NCI-H345 treated with DMSO at 0.1 percent for 48 hours (cell line): Measurements from ENCODE around the gene RIMBP3C.
"Not testable (repeated sequence)": the region's sequence is repeated elsewhere in the genome, so short reads cannot be mapped to it uniquely, and the experiment has no call there.

ENCODE experiments used
- DNase-seq: peaks from one replicate; lab custom pipeline; 2025; ENCODE audit not compliant: unreplicated experiment; lab: John Stamatoyannopoulos, UW

Gene RIMBP3C

DNA sequence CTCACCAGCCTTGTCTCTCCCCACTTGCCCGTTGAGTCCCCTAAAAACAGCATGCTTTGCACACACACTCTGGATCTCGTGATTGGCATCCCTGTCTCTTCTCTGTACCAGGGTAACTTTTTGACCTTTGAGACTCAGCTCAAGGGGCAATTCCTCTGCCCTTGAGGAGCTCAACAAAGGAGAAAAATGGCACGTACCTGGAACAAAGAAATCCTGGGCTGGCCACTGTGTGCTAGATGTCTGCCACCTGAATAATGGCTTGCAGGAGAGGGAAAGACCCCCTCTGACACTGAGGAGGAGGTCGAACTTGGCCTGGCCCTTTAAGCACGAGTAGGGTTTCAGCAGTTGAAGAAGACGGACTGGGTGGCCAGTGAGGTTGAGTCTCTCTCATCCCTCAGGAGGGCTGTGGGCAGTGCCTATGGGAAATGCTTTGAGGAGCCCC is 22.1 kb upstream of the RIMBP3C start:
- no peak for DNase-seq

DNA sequence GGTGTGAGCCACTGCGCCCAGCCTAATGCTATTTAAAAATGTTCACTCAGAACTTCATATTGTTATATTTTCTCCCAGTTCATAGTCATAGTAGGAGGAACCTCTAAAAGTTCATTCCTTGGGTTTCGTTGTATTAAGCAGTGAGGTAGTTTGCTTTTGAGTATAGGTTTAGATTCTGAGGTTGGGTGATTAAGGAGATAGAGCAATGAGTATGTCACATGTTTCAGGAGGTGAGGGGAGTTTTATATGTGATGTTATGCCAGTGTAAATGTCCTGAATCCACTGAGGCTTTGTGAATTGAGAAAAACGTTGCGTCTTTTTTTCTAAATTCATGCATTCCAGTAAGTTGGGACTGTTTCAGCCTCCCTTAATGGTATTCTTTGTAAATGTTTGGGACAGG is 20.4 kb upstream of the RIMBP3C start:
- no peak for DNase-seq

DNA sequence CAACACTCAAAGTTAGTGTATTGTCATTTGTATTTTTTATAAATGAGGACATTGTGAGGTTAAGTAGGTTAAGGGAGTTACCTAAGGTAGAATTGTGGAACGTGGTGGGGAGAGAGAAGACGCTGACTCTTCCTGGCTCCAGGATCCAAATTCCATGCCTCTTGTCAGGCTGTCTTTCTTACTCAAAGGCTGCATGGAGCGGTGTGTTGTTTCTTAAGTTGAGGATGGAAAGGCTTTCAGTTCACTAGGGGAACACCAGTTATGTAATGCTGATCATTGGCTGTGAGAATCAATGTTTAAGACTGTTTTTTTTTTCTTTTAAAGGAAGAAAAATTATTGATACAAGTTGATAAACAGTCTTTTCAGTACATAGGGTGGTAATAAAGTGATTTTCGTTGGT is 19.1 kb upstream of the RIMBP3C start:
- DNase-seq: no peak

DNA sequence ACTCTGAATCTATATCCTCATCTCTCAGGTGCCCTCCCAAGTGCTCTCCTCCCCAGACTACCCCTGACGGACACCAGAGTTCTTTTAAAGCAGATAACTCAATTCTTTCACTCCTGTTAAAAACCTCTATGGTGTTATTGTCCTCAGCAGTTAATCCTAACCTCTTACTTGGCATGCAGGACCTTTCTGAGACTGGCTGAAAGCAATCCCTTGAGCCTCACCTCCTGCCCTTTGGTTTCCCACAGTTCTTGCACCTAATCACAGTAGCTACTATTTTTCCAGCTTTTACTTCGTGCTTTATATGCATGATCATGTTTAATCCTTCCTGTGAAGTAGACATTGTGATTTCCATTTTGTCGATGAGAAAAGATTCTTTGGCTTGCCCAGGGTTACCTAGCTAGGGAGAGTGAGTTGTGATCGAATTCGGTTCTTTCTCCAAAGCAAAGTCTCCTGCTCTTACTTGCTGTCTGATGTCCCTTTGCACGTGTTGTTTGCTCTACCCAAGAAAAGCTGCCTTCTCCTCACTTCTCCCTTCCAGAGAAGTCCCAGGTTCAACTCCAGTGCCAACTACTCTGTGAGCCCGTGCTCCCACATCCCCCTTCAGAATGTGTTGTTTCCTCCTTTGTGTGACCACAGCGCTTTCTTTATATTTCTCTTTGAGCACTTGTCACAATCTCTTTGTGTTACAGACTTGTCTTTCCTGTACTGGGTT is 18.4 kb upstream of the RIMBP3C start:
- DNase-seq: no peak

DNA sequence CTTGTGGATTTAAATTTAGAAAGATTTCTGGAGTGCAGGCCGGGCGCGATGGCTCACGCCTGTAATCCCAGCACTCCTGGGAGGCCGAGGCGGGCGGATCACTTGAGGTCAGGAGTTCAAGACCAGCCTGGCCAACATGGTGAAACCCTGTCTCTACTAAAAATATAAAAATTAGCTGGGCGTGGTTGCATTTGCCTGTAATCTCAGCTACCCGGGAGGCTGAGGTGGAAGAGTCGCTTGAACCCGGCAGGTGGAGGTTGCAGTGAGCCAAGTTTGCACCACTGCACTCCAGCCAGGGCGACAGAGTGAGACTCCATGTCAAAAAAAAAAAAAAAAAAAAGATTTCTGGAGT is 17.8 kb upstream of the RIMBP3C start:
- DNase-seq: not testable (repeated sequence)

DNA sequence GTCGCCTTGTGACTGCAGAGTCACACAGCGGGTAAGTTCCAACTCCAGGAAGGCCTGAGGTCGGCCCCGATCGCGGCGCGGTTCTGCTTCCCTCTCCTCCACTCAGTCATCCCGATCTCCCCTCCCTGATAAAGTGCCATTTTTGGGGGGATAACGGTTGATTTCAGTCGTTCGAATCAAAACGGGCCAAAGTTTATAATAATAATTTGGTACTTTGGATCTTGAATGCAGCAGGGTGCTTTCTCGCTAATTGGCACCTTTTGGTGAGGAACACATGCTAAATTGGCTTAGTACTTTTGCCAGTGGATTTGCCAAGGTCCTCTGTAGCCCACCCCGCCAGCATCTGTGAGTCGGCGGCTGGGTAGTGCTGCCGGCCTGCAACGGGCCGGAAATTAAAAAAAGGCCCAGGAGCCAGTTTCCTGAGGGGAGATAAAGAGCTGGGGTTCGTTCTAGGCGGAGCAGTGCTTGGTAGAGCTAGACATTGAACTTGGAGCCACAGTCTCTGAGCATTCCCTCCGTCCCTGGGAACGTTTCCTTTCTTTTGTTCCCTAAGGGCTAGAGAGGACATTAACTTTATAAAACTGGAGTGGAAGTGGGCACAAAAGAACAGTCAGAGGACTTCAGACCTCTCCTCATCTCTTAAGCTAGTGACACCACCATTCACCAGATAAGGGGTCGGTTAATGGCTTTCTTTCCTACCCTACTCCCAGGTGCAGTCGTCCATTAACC is 17.2 kb upstream of the RIMBP3C start:
- DNase-seq: no peak

DNA sequence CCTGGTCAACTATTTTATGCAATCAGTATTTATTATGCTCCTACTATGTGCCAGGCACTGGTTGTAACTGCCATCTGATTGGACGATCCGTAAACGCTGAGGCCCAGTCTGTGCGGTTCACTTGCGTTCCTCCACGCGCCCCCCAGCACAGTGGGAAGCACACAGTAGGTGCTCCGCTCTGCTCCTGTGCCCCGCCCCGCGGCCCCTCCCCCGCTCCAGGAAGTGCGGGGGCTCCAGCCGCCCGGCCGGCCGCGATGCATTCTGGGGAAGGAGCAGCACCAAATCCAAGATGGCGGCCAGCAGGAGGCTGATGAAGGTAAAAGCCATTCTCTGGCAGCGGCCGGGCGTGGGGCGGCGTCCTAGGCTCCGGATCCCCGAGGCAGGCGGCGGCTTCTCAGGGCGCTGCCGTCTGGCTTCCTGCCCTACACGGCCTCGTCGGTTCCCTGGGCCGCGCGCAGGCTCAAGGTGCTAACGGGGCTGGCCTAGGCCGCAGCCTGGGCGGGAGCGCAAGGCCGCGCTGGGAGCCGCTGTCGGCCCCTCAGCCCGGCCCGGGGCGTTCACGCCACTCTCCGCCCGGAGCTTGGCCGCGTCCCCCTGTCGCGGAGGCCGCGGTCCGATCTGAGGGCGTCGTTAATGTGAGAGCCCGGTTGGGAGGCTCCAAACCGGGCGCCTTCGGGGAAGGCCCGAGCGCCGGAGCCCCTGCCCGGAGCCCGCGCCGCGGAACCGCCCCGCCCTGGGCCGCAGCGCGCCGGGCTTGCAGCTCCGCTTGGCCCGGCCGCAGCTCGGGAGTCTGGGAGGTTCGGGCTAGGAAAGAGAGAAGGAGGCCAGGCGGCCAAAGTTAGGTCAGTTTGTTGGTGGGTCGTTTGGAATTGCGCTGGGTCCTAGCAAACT is 16.4 kb upstream of the RIMBP3C start, which contains the start of gene UBE2L3:
Gene UBE2L3, plus strand, starts transcription at position 259 of the 891 bp plus-strand sequence. Its CDS starts 31 bp downstream, at position 290.
- peak; percentile 12 for DNase-seq

DNA sequence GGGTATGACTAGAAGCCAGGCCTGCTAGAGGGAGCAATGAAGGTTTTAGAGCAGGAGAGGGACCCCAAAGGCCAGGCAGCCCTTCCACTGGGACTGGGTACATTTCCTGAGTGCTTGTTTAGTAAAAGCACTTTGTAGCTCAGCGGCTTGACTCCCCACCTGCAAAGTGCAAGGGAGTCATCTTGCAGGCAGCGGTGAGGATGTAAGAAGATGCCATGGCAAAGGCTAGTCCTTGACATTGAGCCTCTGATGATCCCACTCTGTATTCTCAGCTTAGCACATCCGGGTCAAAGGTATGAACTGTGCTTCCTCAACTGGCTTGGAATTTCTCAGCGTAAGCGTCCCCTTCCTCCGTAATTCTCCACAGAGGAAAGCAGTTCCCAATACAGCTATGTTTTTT is 13.2 kb upstream of the RIMBP3C start:
- no peak for DNase-seq

DNA sequence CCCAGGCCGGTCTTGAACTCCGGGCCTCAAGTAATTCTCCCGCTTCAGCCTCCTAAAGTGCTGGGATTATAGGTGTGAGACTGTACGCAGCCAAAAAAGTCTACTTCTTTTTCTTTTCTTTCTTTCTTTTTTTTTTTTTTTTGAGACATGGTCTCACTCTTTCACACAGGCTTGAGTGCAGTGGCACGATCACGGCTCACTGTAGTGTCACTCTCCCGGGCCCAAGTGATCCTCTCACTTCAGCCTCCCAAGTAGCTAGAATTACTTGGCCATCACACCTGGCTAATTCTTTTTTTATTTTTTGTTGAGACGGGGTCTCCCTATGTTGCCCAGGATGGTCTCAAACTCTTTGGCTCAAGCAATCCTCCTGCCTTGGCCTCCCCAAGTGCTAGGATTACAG is 12.7 kb upstream of the RIMBP3C start:
- no peak for DNase-seq

DNA sequence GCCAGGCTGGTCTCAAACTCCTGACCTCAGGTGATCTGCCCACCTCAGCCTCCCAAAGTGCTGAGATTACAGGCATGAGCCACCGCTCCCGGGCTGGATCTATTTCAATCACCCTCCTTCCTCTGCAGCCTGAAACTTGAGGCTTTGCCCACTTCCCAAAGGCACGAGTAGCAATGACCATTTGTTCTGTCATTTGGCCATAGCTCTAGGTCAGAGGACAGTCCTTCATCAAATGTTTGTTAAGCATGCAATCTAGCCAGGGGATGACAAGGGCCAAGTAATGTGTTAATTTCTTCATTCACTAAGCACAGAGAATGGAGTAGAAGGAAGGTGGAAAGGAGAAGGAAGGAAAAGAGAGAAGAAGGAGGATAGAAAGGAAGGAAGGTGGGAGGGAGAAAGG is 9.4 kb upstream of the RIMBP3C start:
- DNase-seq: not testable (repeated sequence)

DNA sequence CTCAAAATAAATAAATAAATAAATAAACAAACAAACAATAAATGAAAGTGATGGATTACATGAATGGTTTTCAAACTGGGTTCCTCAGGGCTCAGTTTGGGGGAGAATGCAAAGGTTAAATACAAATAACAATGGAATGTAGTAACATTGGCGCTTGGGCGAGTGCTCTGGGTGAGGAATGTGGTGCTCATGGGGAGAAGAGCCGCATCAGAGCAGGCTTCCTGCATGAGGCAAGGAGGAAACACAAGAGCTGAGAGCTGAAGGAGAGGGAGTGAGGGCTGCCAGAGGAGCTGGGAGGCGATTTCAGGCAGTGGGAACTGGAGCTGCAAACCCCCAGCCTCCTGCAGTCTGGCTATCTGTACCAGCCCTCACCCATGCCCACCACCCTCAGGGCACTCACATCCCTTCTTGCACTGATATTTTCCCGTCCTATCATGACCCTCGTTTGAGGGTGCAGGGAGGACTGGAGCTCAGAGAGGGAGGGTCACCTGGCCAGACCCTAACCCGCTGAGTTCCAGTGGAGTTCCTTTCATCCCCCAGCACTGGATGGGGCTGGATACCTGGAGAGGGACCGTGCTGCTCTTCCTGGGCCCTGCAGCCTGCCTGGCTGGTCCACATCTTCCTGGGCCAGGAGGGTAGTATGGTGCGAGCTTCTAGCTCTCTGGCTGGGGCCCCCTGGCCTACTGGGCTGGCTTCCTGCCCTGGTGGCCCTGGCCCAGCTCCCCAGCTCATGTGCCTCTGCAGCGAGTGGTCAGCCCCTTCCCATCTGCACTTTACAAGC is 8.3 kb upstream of the RIMBP3C start:
- not testable (repeated sequence) for DNase-seq

DNA sequence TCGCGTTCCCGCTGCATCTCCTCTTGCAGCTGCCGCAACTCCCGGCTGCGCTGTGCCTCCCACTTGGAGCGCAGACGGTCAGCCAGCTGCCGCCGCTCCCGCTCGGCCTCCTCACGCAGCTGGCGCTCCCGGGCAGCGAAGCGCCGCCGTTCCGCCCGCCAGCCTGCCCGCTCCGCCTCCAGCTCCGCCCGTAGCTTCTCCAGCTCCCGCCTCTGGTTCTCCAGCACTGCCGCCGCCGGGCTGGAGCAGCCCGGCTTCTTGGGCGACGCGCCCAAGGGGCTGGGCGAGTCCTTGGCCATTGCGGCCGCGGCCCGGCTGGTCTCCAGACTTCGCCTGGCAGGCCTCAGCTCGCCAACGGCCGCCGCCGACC is 598 bp downstream of the RIMBP3C start:
- not testable (repeated sequence) for DNase-seq

DNA sequence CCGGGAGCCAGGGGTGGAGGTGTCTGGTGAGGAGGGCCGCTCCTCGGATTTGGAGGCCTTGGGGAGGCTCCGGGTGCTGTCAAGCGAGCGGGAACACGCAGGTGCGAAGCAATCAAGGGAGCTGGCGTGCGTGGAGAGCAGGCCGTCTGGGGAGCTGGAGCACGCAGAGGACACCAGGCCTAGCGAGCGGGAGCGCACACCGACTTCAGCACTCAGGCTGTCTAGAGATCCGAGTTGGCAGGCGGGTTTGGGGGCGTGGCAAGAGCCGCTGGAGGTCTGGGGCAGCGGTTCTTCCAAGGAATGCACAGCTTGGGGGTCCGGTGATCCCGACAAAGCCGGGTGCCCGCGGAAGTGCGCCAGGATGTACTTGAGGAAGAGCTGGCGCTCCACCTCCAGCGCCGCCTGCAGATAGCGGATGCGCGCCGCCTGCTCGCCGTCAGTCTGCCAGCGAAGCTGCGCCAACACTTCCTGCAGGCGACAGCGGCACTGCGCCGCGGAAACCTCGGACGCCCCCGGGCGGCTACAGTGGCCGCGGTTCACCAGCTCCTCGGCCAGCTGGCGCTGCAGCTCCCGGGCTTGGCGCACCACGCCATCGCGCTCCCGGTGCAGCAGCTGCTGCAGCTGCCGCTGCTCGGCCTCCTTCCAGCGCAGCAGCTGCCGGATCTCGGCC is 1.1 kb downstream of the RIMBP3C start:
- DNase-seq: not testable (repeated sequence)

DNA sequence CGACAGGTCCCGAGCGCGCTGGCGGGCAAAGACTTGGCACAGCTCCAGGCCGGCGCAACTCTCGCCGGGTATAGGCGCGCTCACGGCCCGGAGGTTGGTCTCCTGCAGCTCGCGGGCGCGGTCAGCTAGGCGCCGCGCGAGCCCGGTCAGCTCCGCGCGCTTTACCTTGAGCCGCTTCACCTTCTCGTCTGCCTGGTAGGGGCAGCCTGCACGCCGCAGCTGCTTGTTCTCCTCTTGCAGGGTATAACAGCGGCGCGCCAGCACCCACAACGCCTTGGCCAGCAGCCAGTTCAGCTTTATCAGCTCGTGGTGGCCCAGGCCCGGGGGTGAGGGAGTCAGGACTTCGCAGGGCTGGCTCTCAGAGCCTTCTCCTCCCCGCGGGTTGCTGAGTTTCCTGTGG is 1.7 kb downstream of the RIMBP3C start:
- DNase-seq: not testable (repeated sequence)

DNA sequence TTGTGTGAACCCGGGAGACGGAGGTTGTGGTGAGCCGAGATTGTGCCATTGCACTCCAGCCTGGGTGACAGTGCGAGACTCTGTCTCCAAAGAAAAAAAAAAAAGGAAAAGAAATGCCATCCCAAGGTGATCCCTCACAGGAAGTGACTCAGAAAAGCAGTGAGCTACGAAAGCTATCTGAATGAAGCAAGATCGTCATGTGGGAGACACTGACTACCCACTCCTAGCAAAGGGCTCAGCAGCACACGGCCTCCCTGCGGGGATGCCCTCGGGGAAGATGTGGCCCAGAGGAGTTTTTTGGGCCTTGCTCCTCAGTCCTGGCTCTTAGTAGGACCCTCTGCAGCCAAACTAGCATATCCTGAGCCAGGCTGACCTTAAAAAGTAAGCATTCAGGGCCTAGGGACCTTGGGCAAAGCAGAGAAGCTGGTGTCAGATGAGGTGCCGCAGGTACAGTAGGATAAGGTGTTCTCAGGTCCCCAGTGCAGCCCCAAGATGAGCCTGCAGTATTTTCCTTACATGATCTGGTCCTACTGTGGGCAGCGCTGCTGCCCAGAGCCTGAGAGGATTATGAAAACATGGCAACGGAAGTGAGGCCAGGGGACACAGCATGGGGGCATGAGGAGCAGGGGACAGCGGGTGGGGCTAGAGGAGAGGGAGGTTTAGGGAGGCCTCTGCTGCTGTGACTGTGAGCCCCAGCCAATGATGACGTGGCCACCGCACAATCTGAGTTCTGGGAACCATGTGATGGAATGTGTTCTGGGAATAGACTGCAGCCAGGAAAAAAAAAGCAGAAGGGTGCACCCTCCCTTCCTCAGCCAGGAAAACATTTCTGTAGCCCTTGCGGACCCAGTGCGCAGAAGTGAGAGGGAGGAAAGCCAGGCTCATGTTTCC is 6.6 kb downstream of the RIMBP3C start:
- DNase-seq: not testable (repeated sequence)

DNA sequence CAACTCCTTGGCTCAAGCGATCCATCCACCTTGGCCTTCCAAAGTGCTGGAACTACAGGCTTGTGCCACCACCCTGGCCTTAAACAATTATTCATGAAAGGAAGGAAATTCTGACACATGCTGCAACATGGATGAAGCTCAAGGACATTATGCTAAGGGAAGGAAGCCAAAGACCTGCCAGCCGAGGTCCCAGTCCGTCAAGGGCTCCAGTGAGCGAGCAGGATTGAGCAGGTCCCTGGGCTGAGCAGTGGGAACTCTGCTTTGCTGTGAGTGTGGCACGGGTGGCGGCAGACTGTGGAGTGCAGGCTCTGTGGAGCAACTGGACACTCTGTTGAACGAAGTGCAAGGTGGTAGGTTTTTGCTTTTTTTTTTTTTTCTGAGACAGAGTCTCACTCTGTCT is 11.4 kb downstream of the RIMBP3C start:
- DNase-seq: not testable (repeated sequence)

DNA sequence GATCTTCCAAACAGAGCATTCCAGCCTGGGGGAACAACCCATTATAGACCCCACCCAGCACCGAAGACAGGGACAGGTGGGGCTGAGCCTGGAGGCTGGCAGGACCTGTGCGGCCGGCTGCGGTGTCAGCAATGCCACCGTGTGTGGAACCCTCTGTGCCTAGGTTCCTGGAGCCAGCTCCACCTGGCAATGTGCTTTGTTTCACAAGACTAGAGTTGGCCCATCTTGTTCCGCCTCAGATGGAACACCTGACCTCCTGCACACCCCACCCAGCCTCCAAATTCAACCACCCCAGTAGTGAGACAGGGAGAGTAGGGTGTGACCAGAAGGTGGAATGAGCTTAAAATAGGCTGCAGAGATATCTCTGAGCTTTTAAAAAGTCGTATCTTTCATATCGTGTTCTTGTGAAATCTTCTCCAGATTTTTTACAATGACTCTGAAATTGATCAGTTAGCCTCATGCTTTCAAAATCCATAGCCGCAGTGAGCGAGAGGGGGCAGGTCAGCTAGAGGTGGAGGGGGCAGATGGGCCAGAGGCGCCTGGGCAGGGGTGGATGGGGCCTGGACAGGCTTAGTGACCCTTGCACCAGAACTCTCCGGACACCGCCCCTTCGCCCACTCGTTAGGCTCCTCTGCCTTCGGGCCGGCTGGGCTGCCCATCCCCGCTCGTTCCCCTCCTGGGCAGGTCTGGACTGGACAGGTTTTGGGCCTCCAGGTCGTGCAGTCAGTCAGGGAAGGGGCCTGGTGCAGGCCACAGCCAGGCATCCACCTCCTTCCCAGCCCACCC is 18.2 kb downstream of the RIMBP3C start:
- not testable (repeated sequence) for DNase-seq

DNA sequence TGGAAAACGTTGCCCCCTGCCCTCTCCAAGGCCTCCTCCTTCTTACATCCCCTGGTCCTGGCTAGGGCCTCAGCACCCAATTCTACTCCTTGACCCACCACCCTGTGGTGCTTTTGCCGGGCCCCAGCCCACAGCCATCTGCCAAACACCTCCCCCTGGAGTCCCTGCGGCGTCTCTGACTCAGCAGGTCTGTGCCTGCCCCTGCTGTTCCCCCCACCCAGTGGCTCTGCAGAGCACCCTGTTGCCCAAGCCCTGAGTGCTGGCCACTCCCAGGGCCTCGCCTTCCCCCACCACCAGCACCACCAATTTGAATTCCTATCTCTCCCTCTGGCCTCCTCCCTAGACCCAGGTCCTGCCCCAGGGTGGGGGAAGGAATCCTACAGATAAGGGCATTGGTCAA is 19.7 kb downstream of the RIMBP3C start:
- not testable (repeated sequence) for DNase-seq
